GM19463 (cell line): ENCODE results near the gene RBM7.

Source experiments
- ATAC-seq: cut with Tn5 transposase; IDR thresholded peaks from one replicate; pipeline ENCODE4 v1.9.1; 2021; ENCODE audit warnings: mild to moderate bottlenecking, moderate library complexity; ENCODE audit not compliant: unreplicated experiment

RBM7 gene

GRCh38 chr11:114447444-114447843, 47.0 kb downstream of the RBM7 start:
- ATAC-seq, result no peak

- ATAC-seq, result no peak
Observed at GRCh38 chr11:114447892-114448291, 47.4 kb downstream of the RBM7 start.

- ATAC-seq, result no peak
Observed at GRCh38 chr11:114448749-114449482, 48.5 kb downstream of the RBM7 start.

GRCh38 chr11:114449845-114450244, 49.4 kb downstream of the RBM7 start:
- ATAC-seq, result no peak

GRCh38 chr11:114452399-114452798, 51.9 kb downstream of the RBM7 start:
- no peak for ATAC-seq
